B cell (primary cell): ENCODE measurements around the gene WFS1. TPM values are rescaled to one million over a fixed set of nuclear protein-coding genes. Genes with fewer than 3 reads are reported as not detected.

ENCODE experiments used
- ATAC-seq: fragments of 200-7000 bp; cut with Tn5 transposase; one replicate; pipeline ENCODE4 v1.10.0; 2021; ENCODE audit warnings: low read depth, mild to moderate bottlenecking, moderate number of reproducible peaks, moderate library complexity
- CTCF ChIA-PET: fragments of 350-600 bp; sonication (Branson Sonifier 250); formaldehyde crosslinking; loops from one replicate; lab custom pipeline; 2021; ENCODE audit warnings: antibody characterized with exemption, inconsistent platforms; lab: Charles Lee
- POLR2A ChIA-PET: fragments of 350-600 bp; sonication (Branson Sonifier 250); formaldehyde crosslinking; loops from one replicate; lab custom pipeline; 2021; ENCODE audit warnings: antibody characterized with exemption; lab: Charles Lee
- DNase-seq: peaks from one replicate; pipeline ENCODE4 v3.0.0; 2013
- H2AFZ ChIP-seq: 2 replicates; pipeline ENCODE4 v1.6.1; 2012; ENCODE audit warnings: mild to moderate bottlenecking, low read depth, low read length; ENCODE audit not compliant: insufficient read depth, poor library complexity, severe bottlenecking
- H3K27ac ChIP-seq, 2 donors: 1 replicate in 1 of 2; 2 replicates in 1 of 2; pipeline ENCODE4 v1.5.1; 2012 to 2013; ENCODE audit warnings: low read length in 2 of 2, mild to moderate bottlenecking in 2 of 2, moderate library complexity in 1 of 2
- H3K27me3 ChIP-seq, 4 experiments: fragments of 200-600 bp in 1 of 4; sonication (generic) in 1 of 4; replicated peaks in 1 of 4; 1 replicate in 2 of 4; 2 replicates in 2 of 4; pipeline versions ENCODE4 v1.6.1 to v1.7.0; 2013 to 2016; ENCODE audit warnings: low read length in 3 of 4, mild to moderate bottlenecking in 2 of 4, mixed read lengths in 1 of 4, moderate library complexity in 1 of 4; ENCODE audit not compliant: insufficient read depth in 4 of 4, control insufficient read depth in 3 of 4; ENCODE audit errors: control extremely low read depth in 1 of 4
- H3K36me3 ChIP-seq, 2 experiments: replicated peaks in 1 of 2; 1 replicate in 1 of 2; 2 replicates in 1 of 2; pipeline versions ENCODE4 v1.6.1 to v1.7.1; 2013; ENCODE audit warnings: low read length in 1 of 2; ENCODE audit not compliant: insufficient read depth in 2 of 2, control insufficient read depth in 1 of 2; ENCODE audit errors: control extremely low read depth in 1 of 2, extremely low read depth in 1 of 2
- H3K4me1 ChIP-seq, 2 donors: fragments of 200-600 bp in 1 of 2; sonication (generic) in 1 of 2; 1 replicate in 1 of 2; 2 replicates in 1 of 2; pipeline versions ENCODE4 v1.5.1 to v1.6.1; 2013 to 2017; ENCODE audit warnings: low read length in 2 of 2; ENCODE audit not compliant: control insufficient read depth in 2 of 2, insufficient read depth in 2 of 2
- H3K4me2 ChIP-seq: replicated peaks from 2 replicates; pipeline ENCODE3; 2012; ENCODE audit warnings: mild to moderate bottlenecking, low read depth, low read length; ENCODE audit not compliant: poor library complexity, severe bottlenecking
- H3K4me3 ChIP-seq, 5 experiments: fragments of 200-600 bp in 1 of 5; sonication (generic) in 1 of 5; 1 replicate in 3 of 5; 2 replicates in 2 of 5; pipeline versions ENCODE4 v1.5.1 to v1.7.0; 2011 to 2016; ENCODE audit warnings: low read length in 4 of 5, mild to moderate bottlenecking in 4 of 5, low read depth in 2 of 5, control low read depth in 1 of 5, moderate library complexity in 1 of 5; ENCODE audit not compliant: insufficient read depth in 1 of 5; ENCODE audit errors: control extremely low read depth in 1 of 5, extremely low read depth in 1 of 5
- H3K79me2 ChIP-seq: fragments of 200-600 bp; sonication (generic); one replicate; pipeline ENCODE4 v1.6.0; 2016; ENCODE audit warnings: low read length; ENCODE audit not compliant: control insufficient read depth, insufficient read depth
- H3K9ac ChIP-seq: fragments of 200-600 bp; sonication (generic); 2 replicates; pipeline ENCODE4 v1.6.1; 2017; ENCODE audit warnings: mild to moderate bottlenecking, low read length, moderate library complexity
- H3K9me3 ChIP-seq, 3 donors: one replicate each; pipeline versions ENCODE4 v1.6.1 to v1.7.1; 2013; ENCODE audit warnings: low read length in 2 of 3; ENCODE audit not compliant: control insufficient read depth in 2 of 3, insufficient read depth in 1 of 3; ENCODE audit errors: control extremely low read depth in 1 of 3
- H4K20me1 ChIP-seq: 2 replicates; pipeline ENCODE4 v1.6.0; 2012; ENCODE audit warnings: mild to moderate bottlenecking, low read length; ENCODE audit not compliant: insufficient read depth, control insufficient read depth, poor library complexity, severe bottlenecking
- H3K27ac Mint-ChIP-seq: one replicate; pipeline ENCODE4 v1.8.0; 2021; ENCODE audit warnings: mixed read lengths
- H3K27me3 Mint-ChIP-seq: one replicate; pipeline ENCODE4 v1.8.0; 2021; ENCODE audit warnings: mixed read lengths
- H3K4me1 Mint-ChIP-seq: one replicate; pipeline ENCODE4 v1.8.0; 2021; ENCODE audit warnings: mixed read lengths
- H3K4me3 Mint-ChIP-seq: one replicate; pipeline ENCODE4 v1.8.0; 2021; ENCODE audit warnings: mixed read lengths
- H3K9me3 Mint-ChIP-seq: one replicate; pipeline ENCODE4 v1.8.0; 2022; ENCODE audit warnings: mixed read lengths; ENCODE audit not compliant: insufficient read depth
- CTCF ChIP-seq: fragments of 200-600 bp; IDR thresholded peaks from one replicate; pipeline ENCODE4 v1.8.0; 2022; ENCODE audit warnings: antibody characterized with exemption, mild to moderate bottlenecking
- WGBS: methylation state at CpG from one replicate; pipeline ENCODE4 v1.1.5; 2013; ENCODE audit warnings: missing lambda C conversion rate; ENCODE audit not compliant: insufficient coverage; 5-methylcytosine and 5-hydroxymethylcytosine counted together
- intact Hi-C: fragments of 100-400 bp; cut with micrococcal nuclease; formaldehyde crosslinking; loops from one replicate; pipeline ENCODE4 v1.10.0; 2022
- polyA plus RNA-seq: library from polyadenylated mRNA; depleted of rRNA; stranded (reverse); fragments of >200 nt; gene quantifications from 2 replicates; pipeline ENCODE4 v1.2.3, GENCODE V29; 2012
- total RNA-seq, 2 donors: library from RNA; stranded (reverse); fragments of 120-200 nt in 1 of 2; gene quantifications; 1 replicate in 1 of 2; 2 replicates in 1 of 2; pipeline versions ENCODE4 v1.2.3 to v1.2.4, GENCODE V29; 2013 to 2022

The WFS1 gene
- total and polyA plus RNA-seq, 2 donors (not counting 1 experiment from before 2014, with no cell fraction given) = 5.8 to 6.7 TPM

GRCh38 chr4:6343939-6344408 lies 74.3 kb downstream of the WFS1 start:
- Histone ChIP-seq H3K79me2 (no peaks in the 10 kb centered on the region), H3K27me3 (peaks cover 0 to 8% (median 0%) of the 10 kb centered on the region in 4 experiments)
- POLR2A ChIA-PET = no interaction called here

More at GRCh38 chr4:6343939-6344408, 74.3 kb downstream of the WFS1 start:
- H3K4me2 ChIP-seq = no peak overlapping the region
- Mint-ChIP-seq H3K27ac (no peak overlapping the region), H3K27me3 (peaks cover 20% of the 10 kb centered on the region), H3K9me3 (no peaks in the 10 kb centered on the region), H3K4me3 (no peak overlapping the region), H3K4me1 (no peaks in the 10 kb centered on the region)
- no peaks in the 10 kb centered on the region for H4K20me1 ChIP-seq
- H3K4me1 ChIP-seq = no peaks in the 10 kb centered on the region
- no peak for DNase-seq
- H2AFZ ChIP-seq = no peak overlapping the region
- no peak overlapping the region for H3K27ac ChIP-seq
- H3K4me3 ChIP-seq = no peak overlapping the region
- H3K36me3 ChIP-seq = no peaks in the 10 kb centered on the region
- TF ChIP-seq CTCF = no peak
- no peak for ATAC-seq
- intact Hi-C loops = no loop called here
- no peak overlapping the region for H3K9ac ChIP-seq
- CTCF ChIA-PET = no interaction called here
- peaks cover 0 to 16% (median 0%) of the 10 kb centered on the region in 3 donors for H3K9me3 ChIP-seq
- 77% methylated on average over 10 of the region's 11 CpGs for WGBS
